Cardiac fibroblast (primary cell): ENCODE data around the gene LYRM1.
"Not testable (repeated sequence)": the region's sequence is repeated elsewhere in the genome, so short reads cannot be mapped to it uniquely, and the experiment has no call there.

Experiments used
- DNase-seq, 2 donors: peaks; one replicate each; pipeline versions ENCODE4 v3.0.0 to v3.0.0-alpha.2; 2010; ENCODE audit warnings: low read depth in 2 of 2
- H3K4me3 ChIP-seq, 2 donors: replicated peaks in 1 of 2; 1 replicate in 1 of 2; 2 replicates in 1 of 2; pipeline ENCODE4 v1.5.1; 2011; ENCODE audit warnings: low read depth in 2 of 2, low read length in 2 of 2, mild to moderate bottlenecking in 2 of 2, moderate library complexity in 1 of 2
- TF ChIP-seq, protein P1 (sequence below): IDR thresholded peaks from one replicate; pipeline ENCODE4 v1.5.1; 2011; ENCODE audit warnings: low read depth, mild to moderate bottlenecking, low read length, inconsistent platforms

LYRM1 gene

DNA sequence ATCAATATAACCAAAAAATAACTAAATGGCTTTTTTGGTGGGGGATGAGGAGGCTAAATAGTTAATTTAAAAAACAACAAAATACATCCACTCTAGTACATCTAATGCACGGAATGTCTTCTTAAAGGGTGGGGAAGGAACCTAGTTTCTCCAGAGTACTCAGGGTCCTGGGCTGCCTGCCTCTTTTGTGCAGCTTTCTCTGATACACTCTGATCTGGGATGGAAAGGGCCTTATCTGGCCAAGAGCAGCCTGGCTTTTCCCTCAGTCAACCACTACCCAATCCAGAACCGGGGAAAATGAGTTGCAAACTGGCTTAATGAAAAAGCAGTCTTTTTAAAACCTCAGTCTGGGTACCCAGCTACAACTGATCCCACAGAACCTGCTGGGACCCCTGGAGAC is 43.3 kb upstream of the LYRM1 start:
- TF ChIP-seq, protein P1, sequence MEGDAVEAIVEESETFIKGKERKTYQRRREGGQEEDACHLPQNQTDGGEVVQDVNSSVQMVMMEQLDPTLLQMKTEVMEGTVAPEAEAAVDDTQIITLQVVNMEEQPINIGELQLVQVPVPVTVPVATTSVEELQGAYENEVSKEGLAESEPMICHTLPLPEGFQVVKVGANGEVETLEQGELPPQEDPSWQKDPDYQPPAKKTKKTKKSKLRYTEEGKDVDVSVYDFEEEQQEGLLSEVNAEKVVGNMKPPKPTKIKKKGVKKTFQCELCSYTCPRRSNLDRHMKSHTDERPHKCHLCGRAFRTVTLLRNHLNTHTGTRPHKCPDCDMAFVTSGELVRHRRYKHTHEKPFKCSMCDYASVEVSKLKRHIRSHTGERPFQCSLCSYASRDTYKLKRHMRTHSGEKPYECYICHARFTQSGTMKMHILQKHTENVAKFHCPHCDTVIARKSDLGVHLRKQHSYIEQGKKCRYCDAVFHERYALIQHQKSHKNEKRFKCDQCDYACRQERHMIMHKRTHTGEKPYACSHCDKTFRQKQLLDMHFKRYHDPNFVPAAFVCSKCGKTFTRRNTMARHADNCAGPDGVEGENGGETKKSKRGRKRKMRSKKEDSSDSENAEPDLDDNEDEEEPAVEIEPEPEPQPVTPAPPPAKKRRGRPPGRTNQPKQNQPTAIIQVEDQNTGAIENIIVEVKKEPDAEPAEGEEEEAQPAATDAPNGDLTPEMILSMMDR: no peak
- DNase-seq: no peak
- H3K4me3 ChIP-seq: no peak overlapping the region

DNA sequence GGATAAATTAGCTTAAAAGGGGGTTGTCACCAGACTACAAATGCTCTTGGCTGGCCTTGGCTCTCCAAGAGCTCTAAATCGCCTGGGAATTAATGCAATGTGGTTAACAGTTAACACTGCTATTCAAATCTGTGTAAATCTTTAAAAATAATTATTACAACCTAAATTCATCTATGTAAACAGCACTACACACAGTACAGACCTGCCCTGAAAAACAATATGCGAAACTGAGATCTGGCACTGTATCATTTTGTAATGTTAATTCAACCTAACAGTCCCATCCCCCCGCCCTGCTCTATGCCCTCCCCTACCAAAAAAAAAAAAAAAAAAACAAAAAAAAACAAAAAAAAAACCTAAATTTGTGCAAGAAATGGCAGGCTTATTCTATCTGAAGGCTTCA is 41.3 kb upstream of the LYRM1 start:
- H3K4me3 ChIP-seq: no peak overlapping the region
- no peak for DNase-seq
- TF ChIP-seq, protein P1: no peak

DNA sequence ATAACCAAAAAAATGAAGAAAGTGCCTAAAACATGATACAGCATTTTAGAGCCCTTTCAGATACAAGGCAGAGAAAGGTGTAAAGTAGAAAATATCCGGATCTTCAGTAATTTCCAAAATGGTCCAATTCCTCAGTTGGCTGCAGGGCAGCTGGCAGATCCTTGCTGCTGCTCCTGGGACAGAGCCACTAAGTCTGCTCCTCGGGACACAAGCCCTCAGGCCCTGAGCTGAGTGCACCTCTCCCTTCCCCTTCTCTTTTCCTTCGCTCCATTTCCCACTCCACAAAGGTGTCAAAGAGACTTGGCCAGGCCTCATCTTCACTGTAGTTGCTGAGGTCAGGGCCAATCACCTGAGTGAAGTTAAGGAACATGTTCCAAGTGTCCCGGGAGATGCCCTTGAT is 40.9 kb upstream of the LYRM1 start:
- DNase-seq: no peak

DNA sequence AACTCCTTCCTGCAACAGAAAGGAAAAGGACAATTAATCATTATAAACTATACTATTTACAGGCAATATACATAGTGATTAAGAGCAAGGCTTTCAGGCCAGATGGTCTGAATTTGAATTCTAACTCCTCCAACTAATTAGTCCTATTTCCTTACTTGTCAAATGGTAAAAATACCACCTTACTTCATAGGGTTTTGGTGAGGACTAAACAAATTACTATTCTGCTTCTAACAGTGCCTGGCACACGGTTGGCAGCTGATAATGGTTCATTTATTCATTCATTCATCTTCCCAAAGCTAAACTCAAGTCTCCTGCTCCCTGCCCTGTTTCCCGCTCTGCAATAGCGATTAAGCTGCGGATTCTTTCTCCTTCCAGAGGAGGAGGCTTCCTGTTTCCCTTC is 40.2 kb upstream of the LYRM1 start:
- no peak overlapping the region for H3K4me3 ChIP-seq
- no peak for DNase-seq
- TF ChIP-seq, protein P1: no peak

More for the DNA sequence above, 40.9 kb upstream of the LYRM1 start:
- TF ChIP-seq, protein P1: no peak
- no peak overlapping the region for H3K4me3 ChIP-seq

DNA sequence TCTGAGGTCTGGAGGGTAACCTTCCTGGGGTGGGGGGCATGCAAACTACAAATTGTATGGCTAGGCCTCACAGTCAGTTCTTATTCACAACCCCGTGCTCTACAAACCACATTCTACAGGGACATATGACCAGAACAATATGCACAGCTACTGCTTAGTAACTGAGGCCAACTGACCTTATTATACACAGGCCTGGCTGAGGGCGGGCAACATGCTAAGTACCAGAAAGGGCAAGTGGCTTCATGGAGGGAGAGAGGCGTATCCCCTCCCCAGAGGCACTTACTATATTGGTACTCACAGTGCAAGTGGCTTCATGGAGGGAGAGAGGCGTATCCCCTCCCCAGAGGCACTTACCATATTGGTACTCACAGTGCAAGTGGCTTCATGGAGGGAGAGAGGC is 39.6 kb upstream of the LYRM1 start:
- H3K4me3 ChIP-seq, DNase-seq: not testable (repeated sequence)

DNA sequence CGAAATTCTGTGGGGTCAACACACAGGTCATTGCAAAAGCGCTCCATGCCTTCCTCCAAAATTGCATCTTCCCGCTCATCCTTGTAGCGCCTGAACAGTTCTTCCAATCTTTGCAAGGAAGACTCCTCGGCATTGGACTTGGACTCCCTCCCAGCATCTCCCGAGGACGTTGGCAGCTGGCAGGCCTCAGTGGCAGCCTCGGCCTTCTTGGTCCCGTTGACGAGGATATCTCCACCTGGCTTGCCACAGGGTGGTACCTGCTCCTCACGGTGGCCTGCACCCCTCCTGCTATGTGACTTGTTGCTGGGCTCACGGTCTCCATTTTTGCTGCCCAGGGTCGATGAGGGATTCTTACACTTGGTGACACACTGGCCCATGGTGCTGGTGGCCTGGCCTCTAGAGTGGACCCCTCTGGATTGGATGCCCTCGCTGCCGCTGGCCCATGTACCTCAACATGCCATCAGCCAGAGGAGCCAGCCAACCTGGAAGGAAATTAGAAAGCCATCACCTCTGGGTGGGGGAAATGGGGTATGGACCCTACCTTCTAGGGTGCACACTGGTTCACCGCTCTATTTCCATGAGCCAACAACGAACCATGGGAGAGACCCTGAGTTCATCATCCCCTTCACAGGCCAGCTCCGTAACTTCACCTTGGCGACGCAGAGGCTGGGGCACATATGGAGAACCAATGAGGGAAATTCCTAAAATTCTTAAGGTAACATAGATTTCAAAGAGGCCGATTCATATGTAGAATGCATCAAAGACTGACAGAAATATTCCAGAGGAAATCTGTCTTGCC is 38.2 kb upstream of the LYRM1 start:
- no peak overlapping the region for H3K4me3 ChIP-seq
- TF ChIP-seq, protein P1: no peak
- no peak for DNase-seq

DNA sequence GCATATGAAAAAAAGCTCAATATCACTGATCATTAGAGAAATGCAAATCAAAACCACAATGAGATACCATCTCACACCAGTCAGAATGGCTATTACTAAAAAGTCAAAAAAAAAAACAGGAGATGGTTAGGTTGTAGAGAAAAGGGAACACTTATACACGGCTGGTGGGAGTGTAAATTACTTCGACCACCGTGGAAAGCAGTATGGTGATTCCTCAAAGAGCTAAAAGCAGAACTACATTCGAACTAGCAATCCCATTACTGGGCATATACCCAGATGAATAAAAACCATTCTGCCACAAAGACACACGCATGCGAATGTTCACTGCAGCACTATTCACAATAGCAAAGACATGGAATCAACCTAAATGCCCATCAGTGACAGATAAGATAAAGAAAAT is 36.2 kb upstream of the LYRM1 start:
- not testable (repeated sequence) for H3K4me3 ChIP-seq, DNase-seq
